ENCODE data around the gene LXN.

Gene LXN

DNA sequence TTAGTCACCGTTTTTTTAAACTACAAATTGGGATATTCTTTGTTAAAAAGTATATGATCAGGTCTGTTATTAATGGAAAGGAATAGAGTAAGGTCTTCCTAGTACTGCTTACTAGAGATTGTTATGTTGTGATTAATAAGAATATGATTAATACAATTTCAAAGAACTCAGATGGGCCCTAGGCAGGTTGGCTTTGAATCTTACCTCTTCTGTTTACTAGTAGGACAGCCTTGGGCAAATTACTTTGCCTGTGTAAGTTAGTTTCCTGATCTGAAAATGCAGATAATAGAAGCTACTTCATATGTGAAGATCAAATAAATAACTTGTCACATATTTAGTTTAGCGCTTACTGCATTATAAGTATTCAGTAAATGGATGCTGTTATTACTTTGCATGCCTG, 21.3 kb downstream of the LXN start:
- no peak overlapping the region for H3K4me3 ChIP-seq (ENCODE audit: low read depth, low read length)
- POLR2A ChIA-PET: no interaction called here
- no peak for TF ChIP-seq CTCF (IDR thresholded peaks at IDR 0.05; ENCODE audit: insufficient read depth, low read length, missing control alignments)
- CTCF ChIA-PET: interaction anchor here (1.0 to 4.0 kb wide), 6 partner anchors 9 to 140 kb away, joined by 3 to 20 read pairs (median 11); no protein-coding TSS in a partner anchor
- no peak for DNase-seq (ENCODE audit: low read depth, low spot score)

GRCh38 chr3:158649791-158650190, 22.7 kb downstream of the LXN start:
- no peak for TF ChIP-seq CTCF (IDR thresholded peaks at IDR 0.05; ENCODE audit: insufficient read depth, low read length, missing control alignments)
- no peak overlapping the region for H3K4me3 ChIP-seq (ENCODE audit: low read depth, low read length)
- DNase-seq (ENCODE audit: low read depth, low spot score): no peak
- CTCF ChIA-PET: interaction anchor here (1.0 to 1.1 kb wide), 2 partner anchors 9 to 23 kb away, joined by 3 to 11 read pairs; partner anchors contain the start of gene LXN
- POLR2A ChIA-PET: no interaction called here

DNA sequence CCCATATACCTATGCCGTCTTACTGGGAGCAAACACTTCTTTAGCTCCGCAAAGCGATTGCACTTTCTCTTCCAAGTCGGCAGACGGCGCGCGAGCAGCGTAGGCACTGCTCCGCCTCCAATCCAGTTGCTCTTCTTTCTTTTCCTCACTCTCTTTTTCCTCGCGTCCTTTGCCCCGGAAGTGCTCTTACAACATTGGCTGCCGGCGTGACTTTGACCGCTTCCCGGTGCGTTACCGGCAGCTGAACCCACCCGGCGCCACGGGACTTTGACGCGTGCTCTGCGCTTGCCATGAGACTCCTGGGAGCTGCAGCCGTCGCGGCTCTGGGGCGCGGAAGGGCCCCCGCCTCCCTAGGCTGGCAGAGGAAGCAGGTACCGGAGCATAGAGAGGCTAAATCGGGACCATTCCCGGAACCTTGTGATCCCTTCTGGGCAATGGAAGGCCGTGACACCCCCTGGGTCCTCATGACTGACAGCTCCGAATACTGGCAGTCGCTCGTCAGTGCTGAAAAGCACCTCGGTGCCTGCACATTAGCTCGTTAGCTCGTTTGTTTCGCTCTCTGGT, 28.0 kb downstream of the LXN start, which contains the start of gene GFM1:
Gene GFM1, plus strand, starts transcription at position 183 of the 564 bp plus-strand sequence. Its CDS starts 108 bp downstream, at position 291.
- H3K4me3 ChIP-seq (ENCODE audit: low read depth, low read length): peak within 1 kb of the TSS; percentile 95
- peak; percentile 75 for DNase-seq (ENCODE audit: low read depth, low spot score)
- TF ChIP-seq CTCF (IDR thresholded peaks at IDR 0.05; ENCODE audit: insufficient read depth, low read length, missing control alignments): peak; percentile 94
- ChIA-PET POLR2A (interaction anchor here (0.5 to 1.9 kb wide), 6 partner anchors 14 to 1112 kb away, joined by 3 to 13 read pairs (median 4); partner anchors contain the start of gene MLF1), CTCF (interaction anchor here (0.7 to 5.9 kb wide), 32 partner anchors 10 to 1038 kb away, joined by 3 to 103 read pairs (median 5); partner anchors contain the start of genes MFSD1 and MLF1)

DNA sequence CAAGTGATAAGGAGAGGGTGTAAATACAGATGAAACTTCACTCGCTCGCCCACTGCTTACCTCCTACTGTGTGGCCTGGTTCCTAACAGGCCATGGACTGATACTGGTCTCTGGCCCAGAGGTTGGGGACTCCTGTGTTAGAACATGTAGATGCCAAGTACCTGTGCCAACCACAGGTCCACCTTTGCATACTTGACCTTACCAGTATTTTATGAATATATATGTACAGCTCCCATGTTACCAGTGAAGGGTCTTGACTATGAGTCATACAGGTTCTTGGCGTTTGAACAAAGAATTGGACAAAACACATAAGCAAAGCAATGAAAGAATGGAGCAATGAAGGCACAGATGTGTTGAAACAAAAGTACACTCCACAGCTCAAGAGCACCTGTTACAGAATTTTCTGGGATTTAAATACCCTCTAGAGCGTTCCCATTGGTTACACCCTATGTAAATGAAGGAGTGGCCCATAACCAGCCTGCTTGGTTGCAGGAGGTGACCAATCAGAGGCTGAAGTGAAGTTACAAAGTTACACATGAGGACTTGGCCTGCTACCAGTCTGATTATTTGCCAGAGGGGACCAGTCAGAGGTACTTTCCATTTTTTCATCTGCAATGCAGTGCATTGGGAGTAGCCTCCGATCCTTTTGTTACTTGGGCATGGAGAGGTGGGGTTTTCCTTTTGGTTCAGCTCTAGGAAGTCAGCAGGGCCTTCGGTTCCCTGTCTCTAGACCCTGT, 29.8 kb downstream of the LXN start:
- ChIA-PET CTCF (interaction anchor here (0.9 to 5.9 kb wide), 7 partner anchors 9 to 1036 kb away, joined by 3 to 103 read pairs (median 4); no protein-coding TSS in a partner anchor), POLR2A (no interaction called here)
- H3K4me3 ChIP-seq (ENCODE audit: low read depth, low read length): no peak overlapping the region
- DNase-seq (ENCODE audit: low read depth, low spot score): no peak
- no peak for TF ChIP-seq CTCF (IDR thresholded peaks at IDR 0.05; ENCODE audit: insufficient read depth, low read length, missing control alignments)

- CTCF ChIA-PET: interaction anchor here (0.9 to 1.6 kb wide), 5 partner anchors 10 to 1036 kb away, joined by 3 to 7 read pairs (median 3); no protein-coding TSS in a partner anchor
- POLR2A ChIA-PET: no interaction called here
- no peak for TF ChIP-seq CTCF (IDR thresholded peaks at IDR 0.05; ENCODE audit: insufficient read depth, low read length, missing control alignments)
- no peak overlapping the region for H3K4me3 ChIP-seq (ENCODE audit: low read depth, low read length)
- no peak for DNase-seq (ENCODE audit: low read depth, low spot score)
Measured at GRCh38 chr3:158642005-158642404, 30.4 kb downstream of the LXN start.

- TF ChIP-seq CTCF (IDR thresholded peaks at IDR 0.05; ENCODE audit: insufficient read depth, low read length, missing control alignments): no peak
- CTCF ChIA-PET: interaction anchor here (1.6 kb wide), 1 partner anchor 18 kb away, joined by 7 read pairs; no protein-coding TSS in a partner anchor
- no peak for DNase-seq (ENCODE audit: low read depth, low spot score)
- POLR2A ChIA-PET: no interaction called here
- no peak overlapping the region for H3K4me3 ChIP-seq (ENCODE audit: low read depth, low read length)
Measured at GRCh38 chr3:158640646-158641045, 31.8 kb downstream of the LXN start.

Measured in AG04449 (cell line).